ENCODE measurements around the gene SLC25A44. TPM values are rescaled to one million over a fixed set of nuclear protein-coding genes. Genes with fewer than 3 reads are reported as not detected.
A peak's percentile ranks its signal among the peaks of the same experiment; 100 is the strongest.
"Not testable (repeated sequence)": the region's sequence is repeated elsewhere in the genome, so short reads cannot be mapped to it uniquely, and the experiment has no call there.

The SLC25A44 gene
- total RNA-seq, 1 donor from 2014 or later: 25.0 TPM

GRCh38 chr1:156204686-156205085 is 10.8 kb downstream of the SLC25A44 start:
- DNase-seq (ENCODE audit: low spot score): no peak

GRCh38 chr1:156211243-156211642 is 17.3 kb downstream of the SLC25A44 start:
- DNase-seq (ENCODE audit: low spot score): no peak

GRCh38 chr1:156212130-156212529 is 18.2 kb downstream of the SLC25A44 start:
- no peak for DNase-seq (ENCODE audit: low spot score)

- peak; percentile 97 for DNase-seq (ENCODE audit: low spot score)
Measured at GRCh38 chr1:156212833-156213643, 19.1 kb downstream of the SLC25A44 start, which contains the start of gene PMF1. PMF1 (plus strand) TSS chr1:156213007; CDS start chr1:156213016, 9 bp downstream.

- no peak for DNase-seq (ENCODE audit: low spot score)
Measured at GRCh38 chr1:156213644-156213966, 19.7 kb downstream of the SLC25A44 start.

GRCh38 chr1:156214024-156214748 is 20.3 kb downstream of the SLC25A44 start:
- DNase-seq (ENCODE audit: low spot score): no peak

- not testable (repeated sequence) for DNase-seq (ENCODE audit: low spot score)
Measured at GRCh38 chr1:156216361-156217086, 22.6 kb downstream of the SLC25A44 start.

- DNase-seq (ENCODE audit: low spot score): no peak
Measured at GRCh38 chr1:156217871-156218270, 24.0 kb downstream of the SLC25A44 start.

- no peak for DNase-seq (ENCODE audit: low spot score)
Measured at GRCh38 chr1:156220226-156220625, 26.3 kb downstream of the SLC25A44 start.

GRCh38 chr1:156221986-156222692 is 28.2 kb downstream of the SLC25A44 start:
- DNase-seq (ENCODE audit: low spot score): no peak

- no peak for DNase-seq (ENCODE audit: low spot score)
Measured at GRCh38 chr1:156225677-156226014, 31.7 kb downstream of the SLC25A44 start.

- no peak for DNase-seq (ENCODE audit: low spot score)
Measured at GRCh38 chr1:156226116-156226538, 32.2 kb downstream of the SLC25A44 start.

- DNase-seq (ENCODE audit: low spot score): no peak
Measured at GRCh38 chr1:156226782-156227181, 32.9 kb downstream of the SLC25A44 start.

- DNase-seq (ENCODE audit: low spot score): no peak
Measured at GRCh38 chr1:156228501-156228900, 34.6 kb downstream of the SLC25A44 start.

- no peak for DNase-seq (ENCODE audit: low spot score)
Measured at GRCh38 chr1:156229809-156230472, 36.0 kb downstream of the SLC25A44 start.

- no peak for DNase-seq (ENCODE audit: low spot score)
Measured at GRCh38 chr1:156230473-156230837, 36.6 kb downstream of the SLC25A44 start.

GRCh38 chr1:156232201-156232894 is 38.4 kb downstream of the SLC25A44 start:
- DNase-seq (ENCODE audit: low spot score): no peak

- DNase-seq (ENCODE audit: low spot score): no peak
Measured at GRCh38 chr1:156233426-156234127, 39.7 kb downstream of the SLC25A44 start.

- DNase-seq (ENCODE audit: low spot score): no peak
Measured at GRCh38 chr1:156236164-156236563, 42.3 kb downstream of the SLC25A44 start.

- no peak for DNase-seq (ENCODE audit: low spot score)
Measured at GRCh38 chr1:156238248-156238647, 44.3 kb downstream of the SLC25A44 start.

Measured in mucosa of gallbladder (tissue), 1 donor.